Neural cell (in vitro differentiated cells): ENCODE measurements around the gene SLC12A7. TPM values are rescaled to one million over a fixed set of nuclear protein-coding genes. Genes with fewer than 3 reads are reported as not detected.

Source experiments
- H2AFZ ChIP-seq: fragments of 200-600, 300-800 bp; sonication (generic), shearing (Covaris generic); 2 replicates; pipeline ENCODE4 v1.6.0; 2014; ENCODE audit warnings: low read depth, mild to moderate bottlenecking, antibody characterized with exemption, low read length, moderate library complexity
- H3F3A ChIP-seq: fragments of 200-600 bp; shearing (Covaris generic); 2 replicates; pipeline ENCODE4 v1.6.1; 2016; ENCODE audit warnings: mild to moderate bottlenecking, moderate library complexity, mixed read lengths, antibody characterized with exemption, low read length; ENCODE audit not compliant: insufficient read depth, poor library complexity, severe bottlenecking
- H3K27ac ChIP-seq: fragments of 200-600, 300-800 bp; sonication (generic), shearing (Covaris generic); 2 replicates; pipeline ENCODE4 v1.5.1; 2014; ENCODE audit warnings: mild to moderate bottlenecking, low read length, moderate library complexity
- H3K27me3 ChIP-seq: fragments of 300-800, 200-600 bp; sonication (generic), shearing (Covaris generic); 2 replicates; pipeline ENCODE4 v1.6.0; 2014; ENCODE audit warnings: mild to moderate bottlenecking, low read depth, low read length, moderate library complexity; ENCODE audit not compliant: insufficient read depth
- H3K36me3 ChIP-seq: fragments of 300-800, 200-600 bp; sonication (generic), shearing (Covaris generic); 2 replicates; pipeline ENCODE4 v1.5.1; 2014; ENCODE audit warnings: mild to moderate bottlenecking, antibody characterized with exemption, low read length, moderate library complexity; ENCODE audit not compliant: insufficient read depth
- H3K4me2 ChIP-seq: fragments of 300-800, 200-600 bp; sonication (generic), shearing (Covaris generic); 2 replicates; pipeline ENCODE4 v1.6.0; 2014; ENCODE audit warnings: mild to moderate bottlenecking, low read length
- H3K4me3 ChIP-seq: fragments of 300-800, 200-600 bp; sonication (generic), shearing (Covaris generic); 2 replicates; pipeline ENCODE4 v1.5.1; 2014; ENCODE audit warnings: mild to moderate bottlenecking, low read length, moderate library complexity
- H3K79me2 ChIP-seq: fragments of 200-600 bp; shearing (Covaris generic); replicated peaks from 2 replicates; pipeline ENCODE4 v1.6.0; 2014; ENCODE audit warnings: mild to moderate bottlenecking, low read length, moderate library complexity; ENCODE audit not compliant: insufficient read depth
- H3K9ac ChIP-seq: fragments of 300-800, 200-600 bp; sonication (generic), shearing (Covaris generic); 2 replicates; pipeline ENCODE4 v1.6.1; 2016; ENCODE audit warnings: mild to moderate bottlenecking, low read length, mixed read lengths
- H3K9me2 ChIP-seq: fragments of 200-600 bp; shearing (Covaris generic); 2 replicates; pipeline ENCODE4 v1.6.1; 2016; ENCODE audit warnings: mild to moderate bottlenecking, low read length, mixed read lengths; ENCODE audit not compliant: insufficient read depth
- H3K9me3 ChIP-seq: fragments of 200-600, 300-800 bp; sonication (generic), shearing (Covaris generic); 2 replicates; pipeline ENCODE4 v1.6.1; 2016; ENCODE audit warnings: mild to moderate bottlenecking, mixed run types, low read length, moderate library complexity, mixed read lengths
- H4K20me1 ChIP-seq: fragments of 200-600 bp; shearing (Covaris generic); 2 replicates; pipeline ENCODE4 v1.6.1; 2016; ENCODE audit warnings: mild to moderate bottlenecking, mixed run types; ENCODE audit not compliant: insufficient read depth
- EP300 ChIP-seq: fragments of 450-650 bp; conservative IDR thresholded peaks from 2 replicates; pipeline ENCODE4 v1.6.1; 2014; ENCODE audit warnings: antibody characterized with exemption, mild to moderate bottlenecking, moderate library complexity; ENCODE audit not compliant: poor library complexity, severe bottlenecking
- EZH2 ChIP-seq: fragments of 200-600, 300-800 bp; shearing (Covaris generic), sonication (generic); IDR thresholded peaks from 2 replicates; pipeline ENCODE4 v1.6.1; 2014; ENCODE audit warnings: antibody characterized with exemption, low read length, borderline replicate concordance, mild to moderate bottlenecking; ENCODE audit not compliant: insufficient read depth, poor library complexity, severe bottlenecking
- MXI1 ChIP-seq: fragments of 450-650 bp; conservative IDR thresholded peaks from 2 replicates; pipeline ENCODE4 v1.6.1; 2014; ENCODE audit warnings: antibody characterized with exemption, mild to moderate bottlenecking; ENCODE audit not compliant: poor library complexity, severe bottlenecking
- POLR2AphosphoS5 ChIP-seq: IDR thresholded peaks from 2 replicates; pipeline ENCODE4 v1.6.1; 2012
- RAD21 ChIP-seq: fragments of 450-650 bp; conservative IDR thresholded peaks from 2 replicates; pipeline ENCODE4 v1.6.1; 2014; ENCODE audit warnings: antibody characterized with exemption, mild to moderate bottlenecking, moderate library complexity
- SMC3 ChIP-seq: fragments of 450-650 bp; conservative IDR thresholded peaks from 2 replicates; pipeline ENCODE4 v1.6.1; 2014; ENCODE audit warnings: antibody characterized with exemption, mild to moderate bottlenecking, moderate library complexity; ENCODE audit not compliant: poor library complexity
- TAF1 ChIP-seq: IDR thresholded peaks from 2 replicates; pipeline ENCODE4 v1.6.1; 2012; ENCODE audit warnings: low read depth
- polyA plus RNA-seq: library from polyadenylated mRNA; depleted of rRNA; stranded (reverse); fragments of >200 nt; gene quantifications from 2 replicates; pipeline ENCODE4 v1.2.3, GENCODE V29; 2014
- TF ChIP-seq, protein P1 (sequence below): IDR thresholded peaks from 2 replicates; pipeline ENCODE4 v1.6.1; 2012; ENCODE audit warnings: borderline replicate concordance
- TF ChIP-seq, protein P2 (sequence below): fragments of 450-650 bp; IDR thresholded peaks from 2 replicates; pipeline ENCODE4 v1.5.1; 2014; ENCODE audit warnings: antibody characterized with exemption, mild to moderate bottlenecking, moderate library complexity; ENCODE audit not compliant: poor library complexity, severe bottlenecking

Gene SLC12A7
- polyA plus RNA-seq, 1 donor from 2014 or later = 4.5 TPM

DNA sequence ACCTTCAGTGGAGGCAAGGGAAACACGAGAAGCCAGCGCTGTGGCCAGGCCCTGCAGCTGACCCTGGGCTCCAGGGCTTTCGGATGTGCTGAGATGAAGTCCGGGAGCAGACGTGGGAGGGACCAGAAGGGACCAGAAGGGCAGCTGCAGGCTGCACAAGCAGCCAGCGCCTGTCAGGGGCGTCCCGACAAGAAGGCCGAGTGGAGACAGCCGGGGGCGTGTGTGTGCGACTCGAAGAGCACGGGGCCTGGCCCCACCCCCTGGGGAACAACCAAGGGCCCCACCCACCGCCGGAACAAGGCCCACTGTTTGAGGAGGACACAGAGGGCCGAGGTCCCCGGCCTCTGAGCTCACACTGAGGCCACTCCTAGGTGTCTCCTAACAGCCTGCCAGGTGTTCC, 31.4 kb downstream of the SLC12A7 start:
- no peaks in the 10 kb centered on the region for H3F3A ChIP-seq
- H3K4me2 ChIP-seq = no peak overlapping the region
- H3K27ac ChIP-seq = no peak overlapping the region
- H4K20me1 ChIP-seq = no peaks in the 10 kb centered on the region
- TF ChIP-seq EZH2 (no peak), RAD21 (no peak), POLR2AphosphoS5 (no peak), MXI1 (no peak), TAF1 (no peak), SMC3 (no peak)
- TF ChIP-seq, protein P1, sequence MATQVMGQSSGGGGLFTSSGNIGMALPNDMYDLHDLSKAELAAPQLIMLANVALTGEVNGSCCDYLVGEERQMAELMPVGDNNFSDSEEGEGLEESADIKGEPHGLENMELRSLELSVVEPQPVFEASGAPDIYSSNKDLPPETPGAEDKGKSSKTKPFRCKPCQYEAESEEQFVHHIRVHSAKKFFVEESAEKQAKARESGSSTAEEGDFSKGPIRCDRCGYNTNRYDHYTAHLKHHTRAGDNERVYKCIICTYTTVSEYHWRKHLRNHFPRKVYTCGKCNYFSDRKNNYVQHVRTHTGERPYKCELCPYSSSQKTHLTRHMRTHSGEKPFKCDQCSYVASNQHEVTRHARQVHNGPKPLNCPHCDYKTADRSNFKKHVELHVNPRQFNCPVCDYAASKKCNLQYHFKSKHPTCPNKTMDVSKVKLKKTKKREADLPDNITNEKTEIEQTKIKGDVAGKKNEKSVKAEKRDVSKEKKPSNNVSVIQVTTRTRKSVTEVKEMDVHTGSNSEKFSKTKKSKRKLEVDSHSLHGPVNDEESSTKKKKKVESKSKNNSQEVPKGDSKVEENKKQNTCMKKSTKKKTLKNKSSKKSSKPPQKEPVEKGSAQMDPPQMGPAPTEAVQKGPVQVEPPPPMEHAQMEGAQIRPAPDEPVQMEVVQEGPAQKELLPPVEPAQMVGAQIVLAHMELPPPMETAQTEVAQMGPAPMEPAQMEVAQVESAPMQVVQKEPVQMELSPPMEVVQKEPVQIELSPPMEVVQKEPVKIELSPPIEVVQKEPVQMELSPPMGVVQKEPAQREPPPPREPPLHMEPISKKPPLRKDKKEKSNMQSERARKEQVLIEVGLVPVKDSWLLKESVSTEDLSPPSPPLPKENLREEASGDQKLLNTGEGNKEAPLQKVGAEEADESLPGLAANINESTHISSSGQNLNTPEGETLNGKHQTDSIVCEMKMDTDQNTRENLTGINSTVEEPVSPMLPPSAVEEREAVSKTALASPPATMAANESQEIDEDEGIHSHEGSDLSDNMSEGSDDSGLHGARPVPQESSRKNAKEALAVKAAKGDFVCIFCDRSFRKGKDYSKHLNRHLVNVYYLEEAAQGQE = no peak
- TF ChIP-seq, protein P2, sequence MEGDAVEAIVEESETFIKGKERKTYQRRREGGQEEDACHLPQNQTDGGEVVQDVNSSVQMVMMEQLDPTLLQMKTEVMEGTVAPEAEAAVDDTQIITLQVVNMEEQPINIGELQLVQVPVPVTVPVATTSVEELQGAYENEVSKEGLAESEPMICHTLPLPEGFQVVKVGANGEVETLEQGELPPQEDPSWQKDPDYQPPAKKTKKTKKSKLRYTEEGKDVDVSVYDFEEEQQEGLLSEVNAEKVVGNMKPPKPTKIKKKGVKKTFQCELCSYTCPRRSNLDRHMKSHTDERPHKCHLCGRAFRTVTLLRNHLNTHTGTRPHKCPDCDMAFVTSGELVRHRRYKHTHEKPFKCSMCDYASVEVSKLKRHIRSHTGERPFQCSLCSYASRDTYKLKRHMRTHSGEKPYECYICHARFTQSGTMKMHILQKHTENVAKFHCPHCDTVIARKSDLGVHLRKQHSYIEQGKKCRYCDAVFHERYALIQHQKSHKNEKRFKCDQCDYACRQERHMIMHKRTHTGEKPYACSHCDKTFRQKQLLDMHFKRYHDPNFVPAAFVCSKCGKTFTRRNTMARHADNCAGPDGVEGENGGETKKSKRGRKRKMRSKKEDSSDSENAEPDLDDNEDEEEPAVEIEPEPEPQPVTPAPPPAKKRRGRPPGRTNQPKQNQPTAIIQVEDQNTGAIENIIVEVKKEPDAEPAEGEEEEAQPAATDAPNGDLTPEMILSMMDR = no peak
- H3K9me2 ChIP-seq = no peaks in the 10 kb centered on the region
- no peak overlapping the region for H3K4me3 ChIP-seq
- no peak overlapping the region for H3K9ac ChIP-seq
- H3K36me3 ChIP-seq = no peaks in the 10 kb centered on the region
- H3K9me3 ChIP-seq = no peaks in the 10 kb centered on the region
- no peaks in the 10 kb centered on the region for H3K27me3 ChIP-seq
- no peaks in the 10 kb centered on the region for H3K79me2 ChIP-seq
- no peak overlapping the region for H2AFZ ChIP-seq

DNA sequence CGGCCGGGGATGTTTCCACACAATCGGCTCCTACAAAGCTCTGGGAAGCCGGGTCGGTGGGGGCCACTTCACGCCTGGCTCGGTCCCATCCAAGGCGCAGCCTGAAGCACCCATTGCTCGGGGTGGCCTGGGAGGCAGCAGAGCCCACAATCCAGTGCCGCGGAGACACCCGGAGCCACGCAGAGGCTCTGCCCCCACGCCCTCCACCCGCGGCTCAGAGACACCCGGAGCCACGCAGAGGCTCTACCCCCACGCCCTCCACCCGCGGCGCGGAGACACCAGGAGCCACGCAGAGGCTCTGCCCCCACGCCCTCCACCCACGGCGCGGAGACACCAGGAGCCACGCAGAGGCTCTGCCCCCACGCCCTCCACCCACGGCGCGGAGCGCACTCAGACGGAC, 31.9 kb downstream of the SLC12A7 start:
- no peak for TF ChIP-seq RAD21
- TF ChIP-seq TAF1 = no peak
- no peak for TF ChIP-seq POLR2AphosphoS5
- no peak for TF ChIP-seq SMC3

DNA sequence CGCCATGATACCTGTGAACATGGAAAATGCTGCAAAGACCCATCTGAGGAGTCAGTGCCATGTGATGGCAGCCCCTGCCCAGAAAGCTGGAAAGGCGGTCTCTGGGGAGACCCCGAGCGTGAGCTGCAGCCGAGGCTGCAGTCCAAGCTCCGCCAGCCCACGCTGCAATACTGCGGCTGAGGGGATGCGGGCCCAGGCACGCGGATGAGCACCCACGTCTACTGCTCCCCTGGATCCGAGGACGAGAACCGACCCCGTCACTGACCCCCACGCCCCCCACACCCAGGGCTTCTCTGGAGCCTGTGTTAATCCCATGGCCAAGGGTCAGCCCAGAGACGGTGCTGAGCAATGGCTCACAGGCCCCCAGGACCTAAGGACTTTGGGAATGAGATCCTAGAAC, 32.4 kb downstream of the SLC12A7 start:
- no peaks in the 10 kb centered on the region for H3F3A ChIP-seq
- H3K9me3 ChIP-seq = no peaks in the 10 kb centered on the region
- H3K79me2 ChIP-seq = no peaks in the 10 kb centered on the region
- H3K9ac ChIP-seq = no peak overlapping the region
- H3K4me3 ChIP-seq = no peak overlapping the region
- no peak overlapping the region for H3K4me2 ChIP-seq
- H3K9me2 ChIP-seq = no peaks in the 10 kb centered on the region
- no peaks in the 10 kb centered on the region for H3K27me3 ChIP-seq
- no peaks in the 10 kb centered on the region for H4K20me1 ChIP-seq
- no peak for TF ChIP-seq SMC3
- TF ChIP-seq EP300 = no peak
- TF ChIP-seq POLR2AphosphoS5 = no peak
- no peak for TF ChIP-seq TAF1
- TF ChIP-seq, protein P1 = no peak
- no peak for TF ChIP-seq EZH2
- TF ChIP-seq RAD21 = no peak
- TF ChIP-seq, protein P2 = no peak
- no peak overlapping the region for H3K27ac ChIP-seq
- H2AFZ ChIP-seq = no peak overlapping the region
- H3K36me3 ChIP-seq = no peaks in the 10 kb centered on the region

More for the DNA sequence above, 31.9 kb downstream of the SLC12A7 start:
- no peaks in the 10 kb centered on the region for H3K36me3 ChIP-seq
- no peaks in the 10 kb centered on the region for H3K79me2 ChIP-seq
- H2AFZ ChIP-seq = no peak overlapping the region
- H3K9ac ChIP-seq = no peak overlapping the region
- no peak overlapping the region for H3K27ac ChIP-seq
- no peaks in the 10 kb centered on the region for H3K9me3 ChIP-seq
- H4K20me1 ChIP-seq = no peaks in the 10 kb centered on the region
- H3K9me2 ChIP-seq = no peaks in the 10 kb centered on the region
- H3K27me3 ChIP-seq = no peaks in the 10 kb centered on the region
- H3K4me3 ChIP-seq = no peak overlapping the region
- no peak overlapping the region for H3K4me2 ChIP-seq
- H3F3A ChIP-seq = no peaks in the 10 kb centered on the region
